Caco-2 (cell line): ENCODE measurements around the gene DCDC2B. TPM values are rescaled to one million over a fixed set of nuclear protein-coding genes. Genes with fewer than 3 reads are reported as not detected.

ENCODE experiments used
- BruUV-seq: library from RNA; stranded (reverse); fragments of 400-500 nt; replicated peaks from 2 replicates; lab custom pipeline; 2021; lab: Mats Ljungman, UMichigan
- CTCF ChIA-PET: fragments of 300-600 bp; sonication (Branson Sonifier 250); formaldehyde crosslinking; loops from one replicate; lab custom pipeline; 2022; ENCODE audit warnings: antibody characterized with exemption; lab: Charles Lee
- POLR2A ChIA-PET: fragments of 300-600 bp; sonication (Branson Sonifier 250); formaldehyde crosslinking; loops from one replicate; lab custom pipeline; 2022; ENCODE audit warnings: antibody characterized with exemption; lab: Charles Lee
- DNase-seq, 2 experiments: peaks; one replicate each; pipeline versions ENCODE4 v3.0.0 to v3.0.0-alpha.2; 2020 to 2022
- H3K27me3 ChIP-seq: replicated peaks from 2 replicates; pipeline ENCODE4 v1.6.0; 2011; ENCODE audit warnings: low read length; ENCODE audit not compliant: control insufficient read depth, insufficient read depth
- H3K36me3 ChIP-seq: 2 replicates; pipeline ENCODE4 v1.5.1; 2011; ENCODE audit warnings: low read length; ENCODE audit not compliant: control insufficient read depth, insufficient read depth
- H3K4me1 ChIP-seq: fragments of 250-450 bp; sonication (Bioruptor Pico); 2 replicates; pipeline ENCODE4 v1.5.1; 2020; ENCODE audit warnings: mild to moderate bottlenecking
- H3K4me3 ChIP-seq: 2 replicates; pipeline ENCODE4 v1.5.1; 2011; ENCODE audit warnings: low read depth, mild to moderate bottlenecking, control low read depth, low read length
- H3K9me3 ChIP-seq: fragments of 250-450 bp; sonication (Bioruptor Pico); 2 replicates; pipeline ENCODE4 v1.5.1; 2020; ENCODE audit warnings: mild to moderate bottlenecking, moderate library complexity
- H3K27ac Mint-ChIP-seq: one replicate; pipeline ENCODE4 v1.8.0; 2022; ENCODE audit warnings: mixed read lengths; ENCODE audit not compliant: unreplicated experiment
- H3K27me3 Mint-ChIP-seq: one replicate; pipeline ENCODE4 v1.8.0; 2022; ENCODE audit warnings: mixed read lengths; ENCODE audit not compliant: insufficient read depth, unreplicated experiment
- H3K36me3 Mint-ChIP-seq: one replicate; pipeline ENCODE4 v1.8.0; 2022; ENCODE audit warnings: mild to moderate bottlenecking, mixed read lengths; ENCODE audit not compliant: insufficient read depth, unreplicated experiment
- H3K4me1 Mint-ChIP-seq: one replicate; pipeline ENCODE4 v1.8.0; 2022; ENCODE audit warnings: low read depth, mixed read lengths; ENCODE audit not compliant: unreplicated experiment
- H3K4me3 Mint-ChIP-seq: one replicate; pipeline ENCODE4 v1.8.0; 2022; ENCODE audit warnings: mild to moderate bottlenecking, moderate library complexity, mixed read lengths; ENCODE audit not compliant: unreplicated experiment
- H3K9me3 Mint-ChIP-seq: one replicate; pipeline ENCODE4 v1.8.0; 2022; ENCODE audit warnings: mixed read lengths; ENCODE audit not compliant: unreplicated experiment
- CTCF ChIP-seq, 2 experiments: fragments of 200-600 bp in 1 of 2; IDR thresholded peaks; 1 replicate in 1 of 2; 2 replicates in 1 of 2; pipeline versions ENCODE4 v1.5.1 to v1.8.0; 2011 to 2022; ENCODE audit warnings: antibody characterized with exemption in 1 of 2, control low read depth in 1 of 2, inconsistent platforms in 1 of 2, low read depth in 1 of 2, low read length in 1 of 2, mild to moderate bottlenecking in 1 of 2, moderate library complexity in 1 of 2; ENCODE audit not compliant: insufficient read depth in 1 of 2, severe bottlenecking in 1 of 2, unreplicated experiment in 1 of 2
- intact Hi-C: fragments of 100-400 bp; cut with micrococcal nuclease; formaldehyde crosslinking; loops from one replicate; pipeline ENCODE4 v1.10.0; 2022; ENCODE audit not compliant: unreplicated experiment
- total RNA-seq: library from RNA; stranded (reverse); gene quantifications from 2 replicates; pipeline ENCODE4 v1.2.3, GENCODE V29; 2022

Gene DCDC2B
- total RNA-seq, 1 experiment from 2014 or later = not detected

DNA sequence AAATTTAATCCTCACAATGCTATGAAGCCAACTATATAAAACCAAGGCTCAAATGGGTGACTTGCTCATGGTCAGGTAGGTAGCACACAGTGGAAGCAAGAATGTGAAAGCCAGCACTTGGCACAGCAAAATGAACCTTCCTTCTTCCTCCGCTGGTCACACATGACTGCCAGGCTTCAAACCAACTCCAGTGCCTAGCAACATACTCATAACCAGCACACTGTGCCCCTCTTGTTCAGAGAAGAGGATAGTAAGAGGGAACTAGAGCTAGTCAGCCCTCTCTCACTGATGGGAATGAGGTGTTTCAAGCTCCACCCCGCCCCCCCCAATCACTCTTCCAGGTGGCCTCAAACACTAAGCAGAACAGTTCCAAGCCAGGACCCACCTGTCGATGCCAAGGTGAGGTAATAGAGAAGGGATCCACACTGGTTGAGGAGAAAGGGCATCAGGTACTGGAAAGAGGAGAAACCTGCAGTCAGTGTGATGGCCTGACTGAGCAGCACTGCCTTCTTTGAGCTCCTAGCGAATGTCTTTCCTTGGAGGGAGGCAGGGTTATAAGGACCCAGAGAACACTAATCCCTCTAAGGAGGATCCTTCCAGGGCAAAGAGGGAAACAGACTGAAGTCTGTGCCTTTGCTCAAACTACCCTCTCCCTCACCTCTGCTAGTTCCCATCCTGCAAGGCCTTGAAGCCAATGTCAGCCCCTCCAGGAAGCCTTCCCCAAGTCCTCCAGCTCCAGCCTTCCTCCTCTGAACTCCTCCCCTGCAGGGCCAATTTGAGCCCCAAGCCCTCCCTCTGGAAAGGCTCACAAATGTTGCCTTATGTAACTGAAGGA lies 12.1 kb downstream of the DCDC2B start:
- Mint-ChIP-seq H3K27me3 (no peaks in the 10 kb centered on the region), H3K4me1 (no peaks in the 10 kb centered on the region), H3K9me3 (no peaks in the 10 kb centered on the region), H3K27ac (peak overlapping the region; percentile 95), H3K4me3 (peak overlapping the region; percentile 89), H3K36me3 (peaks cover 7% of the 10 kb centered on the region)
- intact Hi-C loops = no loop called here
- no TSS peak for BruUV-seq
- no peak for TF ChIP-seq CTCF (IDR thresholded peaks at IDR 0.05; ENCODE audit: insufficient read depth in 1 of 2, low read depth in 1 of 2, low read length in 1 of 2, severe bottlenecking in 1 of 2, unreplicated experiment in 1 of 2)
- ChIA-PET CTCF (interaction anchor here (0.6 kb wide), 1 partner anchor 148 kb away, joined by 5 read pairs; the partner anchor contains the start of gene TMEM39B), POLR2A (no interaction called here)
- Histone ChIP-seq H3K9me3 (no peaks in the 10 kb centered on the region), H3K27me3 (no peaks in the 10 kb centered on the region), H3K4me1 (no peaks in the 10 kb centered on the region), H3K4me3 (peak overlapping the region; percentile 73), H3K36me3 (no peaks in the 10 kb centered on the region)
- no peak for DNase-seq

- H3K36me3 ChIP-seq = no peaks in the 10 kb centered on the region
- H3K4me1 ChIP-seq = no peaks in the 10 kb centered on the region
- peak overlapping the region; percentile 73 for H3K4me3 ChIP-seq
- DNase-seq = no peak
- ChIA-PET CTCF (interaction anchor here (1.0 kb wide), 1 partner anchor 28 kb away, joined by 3 read pairs; no protein-coding TSS in a partner anchor), POLR2A (no interaction called here)
- TSS peak; percentile 36 for BruUV-seq
- H3K27me3 Mint-ChIP-seq = no peaks in the 10 kb centered on the region
- no peaks in the 10 kb centered on the region for H3K4me1 Mint-ChIP-seq
- H3K36me3 Mint-ChIP-seq = peaks cover 13% of the 10 kb centered on the region
- no peaks in the 10 kb centered on the region for H3K27me3 ChIP-seq
- intact Hi-C loops = no loop called here
- H3K4me3 Mint-ChIP-seq = peak overlapping the region; percentile 89
- no peaks in the 10 kb centered on the region for H3K9me3 ChIP-seq
- H3K27ac Mint-ChIP-seq = peak overlapping the region; percentile 95
- no peak for TF ChIP-seq CTCF (IDR thresholded peaks at IDR 0.05; ENCODE audit: insufficient read depth in 1 of 2, low read depth in 1 of 2, low read length in 1 of 2, severe bottlenecking in 1 of 2, unreplicated experiment in 1 of 2)
- no peaks in the 10 kb centered on the region for H3K9me3 Mint-ChIP-seq
These were observed 12.7 kb downstream of the DCDC2B start for GRCh38 chr1:32221581-32221979.

DNA sequence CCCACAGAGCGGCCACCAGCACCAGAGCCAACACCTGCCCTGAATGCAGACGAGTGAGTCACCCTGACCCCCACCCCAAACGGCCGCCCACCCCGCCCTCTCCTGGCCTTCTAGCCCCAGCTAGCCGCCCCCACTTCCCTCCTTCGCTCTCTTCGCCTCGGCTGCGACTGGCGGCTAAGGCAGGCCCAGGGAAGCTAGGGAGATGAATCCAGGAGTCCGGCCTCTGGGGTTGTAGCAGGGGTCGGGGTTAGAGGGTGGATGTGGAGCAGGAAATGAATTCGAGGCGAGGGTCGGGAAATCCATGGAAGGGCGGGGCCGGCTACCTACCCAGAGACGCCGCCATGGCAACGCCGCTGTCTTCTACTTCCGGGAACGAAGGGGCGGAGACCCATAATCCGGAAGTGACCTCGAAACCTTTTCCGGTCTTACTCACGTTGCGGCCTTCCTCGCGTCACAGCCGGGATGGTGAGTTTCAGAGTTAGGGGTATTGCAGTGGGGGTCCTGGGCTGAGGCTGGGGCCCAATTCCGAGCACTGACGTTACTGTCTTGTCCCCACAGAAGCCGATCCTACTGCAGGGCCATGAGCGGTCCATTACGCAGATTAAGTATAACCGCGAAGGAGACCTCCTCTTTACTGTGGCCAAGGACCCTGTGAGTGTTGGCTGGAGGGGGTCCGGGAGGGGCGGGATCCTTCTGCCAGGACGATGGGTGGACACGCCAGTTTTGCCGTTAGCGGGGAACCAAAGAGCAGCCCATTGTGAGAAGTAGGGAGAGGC lies 13.3 kb downstream of the DCDC2B start, which contains the start of the genes EIF3I and TMEM234:
Gene EIF3I, plus strand, starts transcription at position 428 of the 776 bp plus-strand sequence. Its CDS starts 35 bp downstream, at position 463.
Gene TMEM234, minus strand, starts transcription at position 374 of the 776 bp plus-strand sequence. Its CDS starts 31 bp downstream, at position 343.
- ChIA-PET POLR2A (no interaction called here), CTCF (interaction anchor here (1.0 kb wide), 1 partner anchor 27 kb away, joined by 3 read pairs; no protein-coding TSS in a partner anchor)
- Mint-ChIP-seq H3K9me3 (no peaks in the 10 kb centered on the region), H3K27me3 (no peaks in the 10 kb centered on the region), H3K27ac (peak within 1 kb of the TSS; percentile 95), H3K4me3 (peak within 1 kb of the TSS; percentile 89), H3K4me1 (no peaks in the 10 kb centered on the region), H3K36me3 (peaks cover 17% of the 10 kb centered on the region)
- TF ChIP-seq CTCF (IDR thresholded peaks at IDR 0.05; ENCODE audit: insufficient read depth in 1 of 2, low read depth in 1 of 2, low read length in 1 of 2, severe bottlenecking in 1 of 2, unreplicated experiment in 1 of 2) = no peak
- BruUV-seq = no TSS peak
- H3K27me3 ChIP-seq = no peaks in the 10 kb centered on the region
- no peaks in the 10 kb centered on the region for H3K36me3 ChIP-seq
- peak within 1 kb of the TSS; percentile 73 for H3K4me3 ChIP-seq
- H3K4me1 ChIP-seq = no peaks in the 10 kb centered on the region
- DNase-seq = peak; percentile 84 to 88
- intact Hi-C loops = loop anchor here (2.0 kb wide), 2 partner anchors 71 to 141 kb away; partner anchors contain the start of genes FAM229A, HDAC1 and TSSK3
- H3K9me3 ChIP-seq = no peaks in the 10 kb centered on the region
